ENCODE results near the gene MAP3K7.
"Not testable (repeated sequence)": the region's sequence is repeated elsewhere in the genome, so short reads cannot be mapped to it uniquely, and the experiment has no call there.

Gene MAP3K7

DNA sequence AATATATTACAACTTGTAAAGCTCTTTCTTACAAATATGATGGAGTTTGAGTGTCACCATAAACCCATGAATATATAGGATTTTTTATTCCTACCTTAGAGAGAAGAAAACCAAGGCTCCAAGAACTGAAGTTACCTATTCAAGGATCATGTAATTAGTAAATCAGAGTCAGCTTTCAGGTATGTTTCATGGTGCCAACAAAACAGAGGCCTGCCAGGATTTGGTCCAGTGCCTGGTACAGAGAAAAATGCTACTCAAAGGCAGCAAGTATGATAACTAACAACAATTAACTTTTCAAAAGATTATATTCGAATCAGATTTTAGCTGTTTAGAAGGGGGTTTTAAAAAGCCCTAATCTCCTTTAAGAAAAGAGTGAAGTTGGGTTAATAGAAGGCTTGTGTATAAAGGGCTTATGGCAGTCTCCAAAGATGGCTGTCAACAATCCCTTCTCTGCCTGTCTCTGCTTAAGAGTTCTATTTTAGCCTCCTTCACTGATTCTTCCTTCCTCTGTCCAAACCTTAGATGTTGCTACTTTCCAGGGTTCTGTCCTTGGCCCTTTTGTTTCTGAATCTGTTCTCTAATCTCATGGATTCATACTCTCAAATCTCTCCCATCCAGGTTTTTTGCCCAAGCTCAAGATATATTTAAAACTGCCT is 7.8 kb downstream of the MAP3K7 start:
- no peak for DNase-seq (ENCODE audit: low spot score)

DNA sequence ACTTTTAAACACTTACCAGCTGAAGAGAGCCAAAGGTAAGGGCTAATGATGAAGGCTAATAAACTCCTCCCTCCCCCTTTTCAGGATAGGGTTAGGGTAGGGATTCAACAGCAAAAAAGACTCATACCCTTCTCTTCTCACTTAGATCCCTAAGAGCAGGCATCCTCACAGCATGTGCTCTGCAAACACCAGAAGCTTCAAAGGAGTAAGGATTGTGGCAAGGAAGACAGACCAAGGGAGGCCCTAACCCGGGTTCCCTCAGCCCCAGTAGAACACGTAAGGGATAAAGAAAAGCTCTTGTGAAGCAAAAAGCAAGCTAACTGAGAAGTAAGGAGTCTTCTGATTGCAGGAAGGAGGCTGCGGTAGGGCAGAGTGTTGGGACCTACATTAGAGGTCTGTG is 11.6 kb downstream of the MAP3K7 start:
- DNase-seq (ENCODE audit: low spot score): no peak

DNA sequence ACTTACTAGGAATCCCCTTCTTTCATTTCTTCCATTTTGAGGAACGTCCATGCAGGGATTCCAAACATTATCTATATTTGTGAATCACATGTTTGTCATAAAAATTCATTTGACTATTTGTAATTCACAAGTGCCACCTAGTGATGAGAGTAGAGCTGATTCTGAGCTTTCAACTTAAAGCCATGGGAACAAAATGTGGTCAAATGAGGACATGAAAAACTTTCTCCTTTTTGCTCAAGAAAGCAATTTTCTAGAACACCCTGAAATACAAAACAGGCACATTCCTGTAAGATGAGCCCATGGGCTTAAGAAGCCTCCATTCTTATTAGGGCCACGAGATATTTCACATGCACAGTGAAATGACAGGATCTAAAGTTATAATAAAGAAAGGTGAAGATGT is 12.3 kb downstream of the MAP3K7 start:
- no peak for DNase-seq (ENCODE audit: low spot score)

DNA sequence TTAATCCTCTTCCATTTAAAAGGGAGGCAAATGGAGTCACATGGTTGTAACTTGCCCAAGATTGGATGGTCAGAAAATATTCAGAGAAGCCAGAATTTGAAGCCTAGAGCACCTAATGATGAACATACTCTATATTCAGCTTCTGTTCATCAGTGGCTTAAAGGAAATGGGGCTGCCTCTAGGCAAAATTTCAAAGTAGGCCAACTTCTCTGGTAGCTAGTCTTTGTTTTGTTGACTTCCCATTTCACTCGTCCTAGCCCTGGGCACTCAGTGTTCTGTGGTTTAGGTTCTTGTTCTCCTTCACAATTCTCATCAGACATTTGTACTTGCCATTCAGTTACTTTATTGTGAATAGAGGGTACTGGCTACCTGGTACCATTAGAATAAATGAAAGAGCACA is 13.2 kb downstream of the MAP3K7 start:
- DNase-seq (ENCODE audit: low spot score): no peak

DNA sequence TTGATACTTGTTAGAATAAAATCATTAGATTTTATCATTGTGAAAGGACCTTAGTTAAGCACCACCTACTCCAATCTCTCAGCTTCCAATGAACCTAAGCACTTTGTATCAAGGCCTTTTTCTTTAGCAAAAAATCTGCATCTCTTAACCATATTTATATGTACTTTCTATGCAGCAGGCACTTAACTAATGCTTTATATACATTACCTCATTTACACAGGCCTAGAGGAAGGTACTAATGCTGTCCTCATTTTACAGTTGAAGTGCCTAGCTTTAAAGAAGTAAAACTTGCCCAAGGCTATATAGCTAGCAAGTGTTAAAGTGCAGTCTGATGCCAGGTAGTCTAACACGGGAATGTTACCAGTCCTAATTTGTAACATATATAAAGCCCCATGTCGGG is 14.0 kb downstream of the MAP3K7 start:
- DNase-seq (ENCODE audit: low spot score): no peak

DNA sequence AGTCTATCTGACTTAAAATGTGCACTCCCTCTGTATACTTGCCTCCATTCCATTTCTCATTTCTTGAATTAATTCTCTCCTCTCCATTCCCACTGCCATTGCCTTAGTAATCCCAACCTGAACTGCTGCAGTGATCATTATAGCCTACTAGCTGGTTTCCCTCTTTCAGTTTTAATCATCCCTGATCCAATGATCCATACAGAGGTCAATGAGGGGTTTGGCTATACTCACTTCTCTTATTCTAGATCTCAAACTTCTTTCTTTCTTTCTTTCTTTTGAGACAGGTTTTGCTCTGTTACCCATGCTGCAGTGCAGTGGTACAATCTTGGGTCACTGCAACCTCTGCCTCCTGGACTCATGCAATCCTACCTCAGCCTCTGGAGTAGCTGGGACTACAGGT is 17.6 kb downstream of the MAP3K7 start:
- DNase-seq (ENCODE audit: low spot score): no peak

DNA sequence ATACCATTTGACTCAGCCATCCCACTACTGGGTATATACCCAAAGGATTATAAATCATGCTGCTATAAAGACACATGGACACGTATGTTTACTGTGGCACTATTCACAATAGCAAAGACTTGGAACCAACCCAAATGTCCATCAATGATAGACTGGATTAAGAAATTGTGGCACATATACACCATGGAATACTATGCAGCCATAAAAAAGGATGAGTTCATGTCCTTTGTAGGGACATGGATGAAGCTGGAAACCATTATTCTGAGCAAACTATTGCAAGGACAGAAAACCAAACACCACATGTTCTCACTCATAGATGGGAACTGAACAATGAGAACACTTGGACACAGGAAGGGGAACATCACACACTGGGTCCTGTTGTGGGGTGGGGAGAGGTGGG is 19.2 kb downstream of the MAP3K7 start:
- not testable (repeated sequence) for DNase-seq (ENCODE audit: low spot score)

DNA sequence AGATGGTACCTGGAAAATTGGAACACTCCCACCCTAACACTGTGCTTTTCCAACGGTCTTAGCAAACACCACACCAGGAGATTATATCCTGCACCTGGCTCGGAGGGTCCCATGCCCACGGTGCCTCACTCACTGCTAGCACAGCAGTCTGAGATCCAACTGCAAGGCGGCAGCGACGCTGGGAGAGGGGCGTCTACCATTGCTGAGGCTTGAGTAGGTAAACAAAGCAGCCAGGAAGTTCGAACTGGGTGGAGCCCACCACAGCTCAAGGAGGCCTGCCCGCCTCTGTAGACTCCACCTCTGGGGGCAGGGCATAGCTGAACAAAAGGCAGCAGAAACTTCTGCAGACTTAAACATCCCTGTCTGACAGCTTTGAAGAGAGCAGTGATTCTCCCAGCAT is 24.5 kb downstream of the MAP3K7 start:
- DNase-seq (ENCODE audit: low spot score): not testable (repeated sequence)

DNA sequence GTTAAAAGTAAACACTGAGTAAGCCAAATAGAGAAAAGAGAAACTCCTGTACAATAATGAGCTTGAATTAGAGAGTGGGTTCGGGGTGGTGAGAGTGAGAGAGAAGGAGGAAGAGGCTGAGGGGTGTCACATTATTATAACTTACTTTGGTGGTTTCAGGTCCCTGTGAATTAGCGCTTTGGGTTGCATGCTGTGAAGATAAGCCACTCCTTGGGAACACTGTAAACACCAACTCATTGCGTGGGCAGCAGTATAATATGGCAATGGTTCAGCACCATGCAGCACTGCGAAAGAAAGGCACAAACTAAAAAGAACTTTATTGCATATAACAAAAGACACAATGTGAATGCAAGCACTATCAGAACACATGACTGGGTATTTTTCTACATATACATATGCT is 26.9 kb downstream of the MAP3K7 start:
- DNase-seq (ENCODE audit: low spot score): no peak

DNA sequence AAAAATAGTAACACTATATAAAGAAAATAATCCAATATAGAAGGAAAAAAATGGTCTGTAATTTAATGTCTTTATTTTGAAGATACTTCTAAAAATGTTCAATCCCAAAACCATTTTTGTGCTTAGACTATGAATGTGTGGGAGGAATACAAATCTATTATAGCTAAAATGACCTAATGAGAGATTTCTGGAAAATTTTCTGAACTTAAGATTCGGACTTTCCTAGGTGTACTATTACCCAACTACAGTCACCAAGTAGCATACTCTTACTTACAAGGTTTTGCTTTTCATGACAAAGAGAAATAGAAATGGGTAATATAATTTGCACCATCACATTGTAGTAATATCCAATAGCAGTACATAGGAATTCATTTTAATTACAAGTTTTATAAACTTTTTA is 29.9 kb downstream of the MAP3K7 start:
- DNase-seq (ENCODE audit: low spot score): no peak

DNA sequence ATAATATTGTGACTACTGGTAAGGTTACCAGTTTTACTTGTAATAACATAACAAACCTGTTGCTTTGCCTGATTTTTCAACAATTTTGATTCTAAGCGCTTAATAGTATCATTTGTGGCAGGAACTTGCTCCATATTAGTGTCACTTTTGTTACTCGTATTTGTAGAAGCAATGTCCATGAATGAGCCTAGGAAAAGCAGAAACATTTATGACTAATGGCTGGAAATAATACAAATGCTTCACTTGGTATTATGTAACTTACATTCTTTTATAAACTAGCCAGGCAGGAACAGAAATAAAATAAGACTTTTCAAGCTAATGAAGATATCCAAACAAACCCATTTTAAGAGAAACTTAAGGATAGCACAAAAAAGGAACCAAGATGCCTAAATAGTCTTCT is 38.9 kb downstream of the MAP3K7 start:
- no peak for DNase-seq (ENCODE audit: low spot score)

DNA sequence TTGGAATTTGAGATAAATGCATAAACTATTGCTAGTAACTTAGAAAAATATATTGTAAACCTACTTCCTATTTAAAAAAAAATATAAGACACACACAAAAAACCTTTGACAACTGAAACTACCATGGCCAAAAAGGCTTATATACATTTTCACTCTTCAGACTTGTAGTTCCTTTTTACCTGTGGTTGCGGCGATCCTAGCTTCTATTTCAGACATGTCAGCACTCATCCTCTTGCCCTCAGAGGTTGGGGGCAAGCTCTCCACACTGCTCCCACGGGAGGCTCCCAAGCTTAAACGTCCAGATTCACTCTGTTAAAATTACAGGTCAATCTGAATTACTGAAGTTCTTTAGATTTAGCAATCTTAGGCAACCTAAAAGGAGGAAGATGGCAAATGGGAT is 39.8 kb downstream of the MAP3K7 start:
- DNase-seq (ENCODE audit: low spot score): no peak

DNA sequence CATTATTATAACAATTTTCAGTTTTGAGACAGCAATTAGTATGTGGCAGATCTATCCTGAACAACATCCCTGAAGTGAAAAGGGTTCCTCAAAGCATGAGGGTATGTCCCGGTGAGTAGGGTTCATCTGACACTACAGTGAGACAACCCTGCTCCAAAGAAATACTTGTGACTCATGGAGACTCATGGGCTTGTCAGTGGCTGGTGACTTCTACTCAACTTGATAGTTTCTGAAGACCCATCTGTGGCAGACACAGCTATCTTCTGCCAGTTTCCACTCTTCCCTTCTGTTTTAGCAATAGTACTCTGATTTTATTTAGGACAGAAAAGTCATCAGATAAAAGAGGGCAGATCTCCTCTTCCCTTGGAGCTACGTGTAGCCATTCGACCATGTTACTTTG is 41.4 kb downstream of the MAP3K7 start:
- DNase-seq (ENCODE audit: low spot score): no peak

DNA sequence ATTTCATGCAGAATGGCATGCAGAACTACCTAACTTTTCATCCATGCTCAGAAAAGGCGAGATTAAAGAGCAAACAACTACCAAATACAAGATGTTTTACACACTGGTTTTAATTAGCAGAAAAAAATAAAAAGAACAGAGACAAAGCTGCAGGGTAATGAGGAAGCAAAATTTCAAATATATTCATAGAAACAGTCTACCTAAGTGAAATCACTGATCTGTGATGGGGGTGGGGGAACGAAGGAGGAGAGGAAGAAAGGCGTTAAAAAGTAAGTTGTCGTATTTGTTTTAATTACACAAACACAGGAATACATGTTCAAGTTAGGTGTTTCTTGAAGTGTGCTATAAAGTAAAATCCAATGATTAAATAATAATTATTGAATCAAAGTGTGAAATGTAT is 42.1 kb downstream of the MAP3K7 start:
- DNase-seq (ENCODE audit: low spot score): no peak

DNA sequence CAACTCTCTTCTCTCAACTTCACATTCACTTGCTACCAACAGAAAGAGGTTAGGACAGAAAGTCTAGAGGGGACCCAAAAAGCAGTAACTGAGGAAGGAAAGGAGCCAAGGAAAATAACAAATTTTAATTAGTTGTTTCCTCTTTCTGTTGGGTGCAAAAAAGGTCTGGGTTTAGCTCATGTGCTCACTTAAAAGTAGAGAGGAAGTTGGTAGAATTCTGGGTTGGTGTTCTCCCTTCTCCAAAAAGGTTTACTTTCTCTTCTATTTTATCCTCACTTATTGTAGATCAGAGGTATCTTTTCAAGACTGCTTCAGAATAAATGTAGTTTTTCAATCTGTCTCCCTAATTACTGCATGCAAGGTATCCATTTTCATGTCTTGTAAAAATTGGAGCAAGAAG is 42.8 kb downstream of the MAP3K7 start:
- DNase-seq (ENCODE audit: low spot score): no peak

DNA sequence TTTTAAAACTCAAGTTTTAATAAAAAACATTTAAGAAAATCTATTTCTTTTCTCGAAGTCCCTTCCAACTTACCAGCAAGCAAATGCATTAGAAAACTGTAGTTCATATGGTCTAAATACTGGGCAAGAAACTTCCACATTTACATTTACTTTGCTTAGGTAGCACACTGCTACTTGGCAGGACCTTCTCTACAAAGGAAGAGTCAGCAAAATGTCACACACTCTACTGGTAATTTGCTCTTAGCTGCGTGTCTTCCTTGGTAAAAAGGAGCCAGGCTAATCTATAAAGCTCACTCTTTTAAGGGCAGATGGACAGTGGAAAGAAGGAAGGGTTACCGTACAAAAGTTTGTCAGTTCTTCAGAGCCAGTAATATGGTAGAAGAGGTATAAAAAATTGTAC is 45.7 kb downstream of the MAP3K7 start:
- DNase-seq (ENCODE audit: low spot score): no peak

DNA sequence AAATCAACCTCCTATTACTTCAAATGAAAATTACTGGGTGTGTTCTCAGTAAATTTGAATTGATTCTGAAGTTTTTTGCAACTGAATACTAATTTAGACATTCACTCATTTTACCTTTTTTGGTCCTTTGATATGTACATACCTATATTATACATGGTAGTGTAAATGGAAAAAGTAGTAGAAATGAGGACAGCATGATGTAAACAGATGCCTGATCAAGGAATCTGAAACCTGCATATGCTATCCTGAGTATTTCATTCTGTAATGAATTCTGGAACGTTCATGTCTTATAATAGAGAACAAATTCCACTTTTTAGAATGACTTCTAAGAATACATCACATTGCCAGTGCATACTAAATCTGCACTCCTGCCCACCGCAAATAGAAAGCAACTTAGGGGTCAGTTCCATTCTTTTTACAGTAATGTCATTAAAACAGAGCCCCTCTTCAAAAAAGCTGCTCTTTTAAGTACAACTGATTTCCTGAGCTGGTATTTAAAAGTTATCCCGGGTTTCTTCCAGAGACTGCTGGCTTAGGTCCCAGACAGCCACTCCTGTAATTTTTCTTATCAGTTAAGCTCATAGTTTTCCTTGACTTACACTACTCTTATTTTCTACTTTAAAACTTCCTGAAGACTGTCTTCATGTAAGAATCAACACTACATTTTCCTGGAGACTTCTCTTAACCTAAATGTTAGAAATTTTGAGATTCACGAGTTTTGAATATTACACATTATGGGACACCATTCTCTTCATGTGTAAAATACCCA is 48.4 kb downstream of the MAP3K7 start:
- no peak for DNase-seq (ENCODE audit: low spot score)

DNA sequence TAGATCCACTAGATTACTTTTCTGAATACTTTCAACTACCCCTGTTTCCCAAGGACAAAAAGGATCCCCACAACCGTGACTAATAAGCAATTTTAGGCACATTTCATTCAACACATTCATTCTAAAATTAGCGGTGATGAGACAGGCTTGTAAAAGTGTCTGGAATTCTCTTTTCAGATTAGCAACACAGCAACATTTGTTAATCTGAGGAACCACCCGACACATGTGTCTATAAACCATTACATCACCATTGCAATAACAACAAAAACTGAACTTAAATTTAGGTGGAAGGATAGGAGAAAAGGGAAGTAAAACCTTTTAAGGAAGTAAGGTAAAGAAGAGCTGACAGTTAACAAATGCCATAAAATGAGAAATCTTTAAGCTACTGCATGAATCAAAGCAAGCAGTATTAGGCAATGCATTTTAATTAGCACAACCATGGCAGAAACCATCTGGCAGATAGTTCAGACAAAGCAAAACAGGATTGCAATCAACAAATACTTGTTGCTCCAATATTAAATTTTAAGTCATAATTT is 49.1 kb downstream of the MAP3K7 start:
- DNase-seq (ENCODE audit: low spot score): no peak

DNA sequence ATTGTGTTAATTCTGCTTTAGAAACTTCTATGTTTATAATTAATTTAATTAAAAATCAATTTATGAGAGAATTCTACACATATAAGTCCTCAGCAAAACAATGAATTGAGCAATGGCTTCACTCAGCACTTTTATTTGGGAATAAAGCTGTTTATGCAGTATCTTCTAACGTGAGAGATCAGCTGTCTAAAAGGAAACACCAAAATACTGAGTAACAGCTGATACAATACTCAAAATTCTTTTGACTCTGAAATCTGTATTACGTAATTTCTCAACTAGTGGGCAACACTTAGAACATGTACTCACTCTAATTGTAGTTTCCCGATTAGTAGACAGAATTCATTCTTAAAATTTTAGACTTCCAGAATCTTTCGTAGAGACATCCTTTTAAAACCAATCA is 49.8 kb downstream of the MAP3K7 start:
- no peak for DNase-seq (ENCODE audit: low spot score)

DNA sequence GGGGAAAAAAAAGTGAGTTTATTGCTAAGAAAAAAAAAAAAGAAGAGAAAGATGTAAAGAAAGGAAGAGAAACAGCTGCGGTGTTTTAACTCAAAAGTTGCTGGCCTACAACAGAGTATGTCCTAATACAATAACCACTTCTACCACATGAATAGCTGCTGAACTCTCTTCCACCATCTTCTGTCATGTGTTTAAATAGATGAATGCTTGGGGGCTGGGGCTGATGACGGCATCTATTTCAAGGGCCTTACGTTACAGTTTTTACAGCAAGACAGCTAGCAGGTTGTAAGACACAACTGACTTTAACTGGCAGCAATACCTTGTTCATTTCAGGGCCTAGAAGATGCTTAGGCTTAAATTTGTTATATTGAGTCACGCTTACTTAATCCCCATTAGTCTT is 50.4 kb downstream of the MAP3K7 start:
- no peak for DNase-seq (ENCODE audit: low spot score)

DNA sequence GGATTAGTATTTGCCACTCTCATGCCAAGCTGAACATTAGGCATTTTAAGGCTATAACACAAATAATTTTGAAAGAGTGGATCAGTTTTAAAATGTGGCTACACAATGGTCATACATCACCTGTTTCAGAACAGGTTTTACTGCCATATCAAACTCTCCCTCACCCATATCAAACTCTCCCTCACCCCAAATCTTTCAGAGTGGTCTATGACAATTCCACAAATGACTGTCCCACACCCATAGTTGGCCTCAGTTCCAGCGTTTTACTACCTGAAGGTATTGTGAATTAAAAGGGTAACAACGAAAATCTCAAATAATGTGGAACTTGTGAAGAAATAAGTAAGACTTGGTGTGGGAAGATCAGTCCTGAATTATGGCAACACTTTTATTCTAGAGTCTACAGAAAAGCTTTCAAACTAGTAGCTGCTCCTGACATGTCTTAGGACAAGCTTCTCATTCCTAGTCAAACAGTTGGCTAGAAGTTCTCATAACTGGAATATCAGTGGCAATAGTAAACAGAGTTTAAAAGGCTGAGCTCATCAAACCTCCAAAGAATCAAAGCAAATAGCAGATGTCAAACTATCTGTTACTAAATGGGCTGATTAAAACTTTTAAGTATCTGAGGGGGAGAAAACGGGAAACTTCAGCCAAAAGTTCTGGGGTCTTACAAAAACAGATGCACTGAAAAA is 52.4 kb downstream of the MAP3K7 start:
- no peak for DNase-seq (ENCODE audit: low spot score)

DNA sequence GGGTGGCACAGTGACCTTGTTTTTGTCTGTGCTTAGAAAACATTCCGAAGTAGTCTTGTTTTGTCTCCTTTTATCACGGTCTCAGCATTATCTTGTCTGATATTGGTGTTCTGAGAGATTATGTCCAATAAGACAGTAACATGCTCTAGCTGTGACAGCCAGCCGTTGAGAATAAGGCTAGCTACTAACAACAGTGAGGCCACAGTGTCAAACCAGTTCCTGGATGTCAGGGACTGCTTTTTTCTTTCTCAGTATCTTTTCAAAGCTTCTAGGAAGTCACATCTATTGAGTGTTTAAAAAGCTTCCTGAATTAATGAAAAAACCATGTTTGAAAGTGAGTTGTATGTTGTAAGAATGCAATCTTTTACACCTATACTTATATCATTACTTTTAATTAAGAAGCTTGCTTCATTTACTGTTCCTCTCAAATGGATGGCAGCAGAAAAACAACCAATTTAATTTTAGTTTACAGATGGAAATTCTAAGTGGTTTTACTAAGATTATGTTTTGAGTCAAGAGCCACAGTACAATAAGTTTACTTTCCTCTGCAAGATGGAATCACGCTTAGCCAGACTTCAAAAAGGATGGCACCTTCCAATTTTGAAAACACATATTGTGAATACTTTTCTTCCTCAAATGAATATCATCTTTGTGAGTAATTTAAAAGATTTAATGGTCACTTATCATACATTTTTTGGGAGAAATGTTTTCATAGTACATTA is 53.1 kb downstream of the MAP3K7 start:
- DNase-seq (ENCODE audit: low spot score): no peak

DNA sequence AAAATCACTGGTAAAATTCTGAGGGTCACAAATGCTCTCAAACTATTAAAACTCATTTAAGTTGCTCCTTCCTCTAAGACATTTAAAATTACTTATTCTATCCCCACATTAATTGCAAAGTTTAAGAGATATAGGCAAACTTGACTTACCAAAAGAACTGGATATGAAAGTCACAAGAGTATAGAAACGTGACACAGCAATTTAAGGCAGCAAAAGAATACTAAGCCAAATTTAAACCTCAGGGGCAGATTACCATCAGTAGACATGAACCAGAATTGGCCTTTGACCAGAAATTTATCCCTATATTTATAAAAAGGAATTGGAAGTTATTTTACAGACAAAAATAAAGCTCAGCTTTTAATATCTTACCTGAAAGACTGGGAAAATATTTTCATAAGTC is 56.0 kb downstream of the MAP3K7 start:
- DNase-seq (ENCODE audit: low spot score): no peak
